Activated naive CD8-positive, alpha-beta T cell treated with anti-CD3 and anti-CD28 coated beads, Interleukin-2, amount 50 U/mL, for 24 hours (primary cell): ENCODE data around the gene CBY3.
"Not testable (repeated sequence)": the region's sequence is repeated elsewhere in the genome, so short reads cannot be mapped to it uniquely, and the experiment has no call there.

Experiments used
- ATAC-seq: fragments of 150-1000 bp; cut with Tn5 transposase; one replicate; pipeline ENCODE4 v1.10.0; 2021
- DNase-seq: peaks from one replicate; pipeline ENCODE4 v3.0.0; 2021
- H3K27ac Mint-ChIP-seq: one replicate; pipeline ENCODE4 v1.8.0; 2021; ENCODE audit warnings: mild to moderate bottlenecking, mixed read lengths
- H3K27me3 Mint-ChIP-seq: one replicate; pipeline ENCODE4 v1.8.0; 2021; ENCODE audit warnings: mixed read lengths
- H3K36me3 Mint-ChIP-seq: one replicate; pipeline ENCODE4 v1.8.0; 2021; ENCODE audit warnings: low read depth, mixed read lengths
- H3K4me1 Mint-ChIP-seq: one replicate; pipeline ENCODE4 v1.8.0; 2021; ENCODE audit warnings: mixed read lengths
- H3K4me3 Mint-ChIP-seq: one replicate; pipeline ENCODE4 v1.8.0; 2021; ENCODE audit warnings: mild to moderate bottlenecking, moderate library complexity, mixed read lengths
- H3K9me3 Mint-ChIP-seq: one replicate; pipeline ENCODE4 v1.8.0; 2021; ENCODE audit warnings: mixed read lengths

The CBY3 gene

DNA sequence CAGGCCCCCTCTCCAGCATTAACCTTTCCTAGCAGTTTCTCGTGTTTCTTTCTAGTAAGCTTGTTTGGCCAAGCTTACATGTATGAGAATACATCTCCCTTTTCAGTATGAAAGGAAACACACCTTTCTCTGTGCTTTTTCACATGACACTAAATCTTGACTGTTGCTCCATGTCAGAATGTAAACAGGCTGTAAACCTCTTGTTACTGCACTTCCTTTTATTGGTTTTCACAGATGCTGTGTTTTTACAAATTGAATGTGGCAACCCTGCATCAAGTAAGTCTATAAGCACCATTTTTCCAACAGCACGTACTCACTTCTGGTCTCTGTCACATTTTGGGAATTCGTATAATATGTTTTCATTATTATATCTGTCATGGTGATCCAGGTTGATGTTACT is 15.8 kb upstream of the CBY3 start:
- peak overlapping the region; percentile 94 for H3K4me3 Mint-ChIP-seq
- H3K27ac Mint-ChIP-seq: no peak overlapping the region
- DNase-seq (no peak), ATAC-seq (no peak)
- H3K27me3 Mint-ChIP-seq: no peaks in the 10 kb centered on the region
- no peaks in the 10 kb centered on the region for H3K9me3 Mint-ChIP-seq
- peaks cover 27% of the 10 kb centered on the region for H3K4me1 Mint-ChIP-seq
- peaks cover 23% of the 10 kb centered on the region for H3K36me3 Mint-ChIP-seq

DNA sequence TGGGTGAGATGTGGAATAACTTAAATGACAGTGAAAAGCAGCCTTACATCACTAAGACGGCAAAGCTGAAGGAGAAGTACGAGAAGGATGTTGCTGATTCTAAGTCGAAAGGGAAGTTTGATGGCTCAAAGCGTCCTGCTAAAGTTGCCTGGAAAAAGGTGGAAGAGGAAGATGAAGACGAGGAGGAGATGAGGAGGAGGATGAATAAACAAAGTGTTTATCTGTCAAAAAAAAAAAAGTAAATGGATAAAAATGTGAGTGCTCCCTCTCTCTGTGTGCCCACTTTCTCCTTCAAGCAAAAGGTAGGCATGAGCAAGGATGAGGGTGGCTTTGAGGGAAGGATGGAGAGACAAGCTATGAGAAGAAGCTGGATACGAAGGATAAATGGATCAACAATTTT is 13.7 kb upstream of the CBY3 start:
- DNase-seq (no peak), ATAC-seq (no peak)
- no peak overlapping the region for H3K4me3 Mint-ChIP-seq
- no peaks in the 10 kb centered on the region for H3K27me3 Mint-ChIP-seq
- H3K27ac Mint-ChIP-seq: no peak overlapping the region
- peaks cover 4% of the 10 kb centered on the region for H3K36me3 Mint-ChIP-seq
- H3K4me1 Mint-ChIP-seq: peaks cover 11% of the 10 kb centered on the region
- H3K9me3 Mint-ChIP-seq: no peaks in the 10 kb centered on the region

DNA sequence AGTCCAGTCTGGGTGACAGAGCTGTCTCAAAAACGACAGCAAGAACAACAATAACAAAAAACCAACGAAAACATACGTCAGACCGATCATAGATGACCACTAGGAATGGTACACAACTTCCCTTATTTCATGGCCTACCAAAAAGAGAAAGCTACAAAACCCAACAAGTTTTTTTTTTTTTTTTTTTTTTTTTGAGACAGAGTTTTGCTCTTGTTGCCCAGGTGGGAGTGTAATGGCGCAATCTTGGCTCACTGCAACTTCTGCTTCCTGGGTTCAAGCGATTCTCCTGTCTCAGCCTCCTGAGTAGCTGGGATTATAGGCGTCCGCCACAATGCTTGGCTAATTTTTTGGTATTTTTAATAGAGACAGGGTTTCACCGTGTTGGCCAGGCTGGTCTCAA is 8.4 kb upstream of the CBY3 start:
- not testable (repeated sequence) for H3K9me3 Mint-ChIP-seq, H3K4me3 Mint-ChIP-seq, H3K27ac Mint-ChIP-seq, ATAC-seq, H3K4me1 Mint-ChIP-seq, H3K36me3 Mint-ChIP-seq, DNase-seq, H3K27me3 Mint-ChIP-seq

DNA sequence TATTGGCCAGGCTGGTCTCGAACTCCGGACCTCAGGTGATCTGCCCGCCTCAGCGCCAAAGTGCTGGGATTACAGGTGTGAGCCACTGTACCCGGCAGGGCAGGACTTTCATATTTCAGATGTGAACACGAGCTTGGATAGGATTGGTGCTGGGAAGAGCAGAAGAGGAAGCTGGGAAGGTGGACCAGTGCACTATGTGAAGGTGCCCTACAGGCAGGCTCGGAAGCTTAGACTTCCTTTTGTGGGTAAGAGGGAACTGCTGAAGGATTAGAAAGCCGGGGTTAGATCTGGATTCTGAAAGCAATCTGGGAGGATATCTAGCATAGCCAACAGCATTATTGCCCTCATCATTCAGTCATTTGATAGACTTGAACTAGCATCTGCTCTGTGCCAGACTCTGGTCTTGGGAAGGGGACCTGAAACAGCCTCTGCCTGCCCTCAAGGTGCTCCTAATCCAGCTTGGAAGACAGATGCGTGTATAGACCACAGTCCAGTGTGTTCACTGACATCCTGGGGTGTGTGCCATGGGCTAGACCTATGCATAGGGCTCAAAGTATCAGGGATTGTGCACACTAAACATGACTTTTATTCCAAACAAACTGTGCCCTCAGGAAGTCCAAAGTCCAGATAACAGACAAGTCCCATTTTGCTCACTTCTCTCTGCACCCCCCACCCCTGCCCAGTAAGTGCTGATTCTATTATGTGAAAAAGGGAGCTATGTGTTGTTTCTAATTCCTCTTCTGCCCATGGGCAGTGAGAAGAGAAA is 637 bp downstream of the CBY3 start:
- H3K4me3 Mint-ChIP-seq: peak overlapping the region; percentile 99
- peak overlapping the region; percentile 54 for H3K27ac Mint-ChIP-seq
- H3K9me3 Mint-ChIP-seq: no peaks in the 10 kb centered on the region
- no peaks in the 10 kb centered on the region for H3K27me3 Mint-ChIP-seq
- peaks cover 32% of the 10 kb centered on the region for H3K4me1 Mint-ChIP-seq
- ATAC-seq (no peak), DNase-seq (no peak)
- peaks cover 18% of the 10 kb centered on the region for H3K36me3 Mint-ChIP-seq

DNA sequence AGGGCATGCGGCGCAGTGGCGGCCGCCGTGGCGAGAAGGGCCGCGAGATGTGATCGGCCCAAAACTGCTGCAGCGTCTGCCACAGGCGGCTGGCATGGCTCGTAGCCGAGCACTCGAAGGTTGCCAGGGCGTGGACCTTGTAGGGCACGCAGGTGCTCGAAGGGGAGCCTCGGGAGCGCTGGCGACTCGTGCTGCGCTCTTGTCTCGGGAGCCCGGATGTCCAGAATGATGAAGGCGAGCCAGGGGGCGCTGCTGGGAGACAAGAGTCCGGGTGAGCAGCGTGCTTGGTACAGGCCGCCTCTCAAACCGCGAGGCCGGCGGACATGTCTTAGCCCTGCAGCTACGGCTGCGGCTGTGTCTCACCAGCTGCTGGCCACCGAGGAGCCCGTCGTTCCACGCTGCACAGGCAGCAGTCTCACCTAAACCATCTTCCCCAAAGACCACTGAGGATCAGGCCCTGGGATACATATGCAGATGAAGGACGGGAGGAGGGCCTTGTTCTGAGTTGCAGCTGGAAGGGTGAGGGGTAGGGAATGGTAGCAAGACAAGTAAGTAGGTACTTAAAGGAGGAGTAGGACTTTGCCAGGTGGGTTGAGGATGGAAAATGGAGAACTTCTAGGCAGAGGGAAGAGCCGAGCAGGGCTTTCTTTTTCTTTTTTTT is 1.7 kb downstream of the CBY3 start:
- Mint-ChIP-seq H3K36me3 (peaks cover 18% of the 10 kb centered on the region), H3K27ac (peak overlapping the region; percentile 99), H3K27me3 (no peaks in the 10 kb centered on the region), H3K4me3 (peak overlapping the region; percentile 99), H3K4me1 (peaks cover 32% of the 10 kb centered on the region), H3K9me3 (no peaks in the 10 kb centered on the region)
- DNase-seq (peak; percentile 80), ATAC-seq (peak; percentile 52)

DNA sequence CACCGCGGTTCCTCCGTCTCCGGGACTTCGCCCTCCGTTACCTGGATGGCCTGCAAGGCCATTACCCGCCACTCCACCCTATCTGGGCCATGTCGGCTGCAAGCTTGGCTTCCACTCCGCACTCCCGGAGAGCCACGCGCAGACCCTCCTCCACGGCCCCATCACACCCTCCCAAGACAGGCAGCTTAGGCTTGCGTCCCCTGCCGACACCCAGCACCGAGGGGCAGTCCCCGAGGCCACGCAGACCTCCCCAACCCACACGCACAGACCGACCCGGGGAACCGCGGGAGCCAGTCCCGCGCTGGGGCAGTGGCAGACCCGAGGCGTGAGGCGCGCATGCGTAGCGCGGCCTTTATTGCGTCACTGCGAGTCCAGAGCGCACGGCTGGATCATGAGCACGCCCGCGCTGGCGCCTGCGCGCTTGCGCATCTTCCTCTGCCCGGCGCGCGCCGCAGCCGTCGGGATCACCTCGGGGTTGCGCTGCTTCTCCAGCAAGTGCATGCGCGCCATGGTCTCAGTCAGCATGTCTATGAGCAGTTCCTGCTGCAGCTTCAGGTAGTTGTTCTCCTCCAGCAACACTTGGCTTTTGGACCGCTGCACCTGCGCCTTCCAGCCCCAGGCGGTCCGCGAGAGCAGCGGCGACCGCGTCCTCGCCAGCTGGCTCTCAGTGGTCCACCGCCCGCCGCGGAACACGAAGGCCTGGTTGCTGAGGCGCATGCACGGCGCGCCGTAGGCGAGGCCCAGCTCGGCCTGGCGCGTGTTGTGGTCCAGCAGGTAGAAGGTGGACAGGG is 2.4 kb downstream of the CBY3 start:
- Mint-ChIP-seq H3K9me3 (no peaks in the 10 kb centered on the region), H3K27ac (peak overlapping the region; percentile 99), H3K27me3 (no peaks in the 10 kb centered on the region), H3K36me3 (peaks cover 18% of the 10 kb centered on the region), H3K4me3 (peak overlapping the region; percentile 99), H3K4me1 (peaks cover 32% of the 10 kb centered on the region)
- ATAC-seq (peak; percentile 92), DNase-seq (peak; percentile 96)

DNA sequence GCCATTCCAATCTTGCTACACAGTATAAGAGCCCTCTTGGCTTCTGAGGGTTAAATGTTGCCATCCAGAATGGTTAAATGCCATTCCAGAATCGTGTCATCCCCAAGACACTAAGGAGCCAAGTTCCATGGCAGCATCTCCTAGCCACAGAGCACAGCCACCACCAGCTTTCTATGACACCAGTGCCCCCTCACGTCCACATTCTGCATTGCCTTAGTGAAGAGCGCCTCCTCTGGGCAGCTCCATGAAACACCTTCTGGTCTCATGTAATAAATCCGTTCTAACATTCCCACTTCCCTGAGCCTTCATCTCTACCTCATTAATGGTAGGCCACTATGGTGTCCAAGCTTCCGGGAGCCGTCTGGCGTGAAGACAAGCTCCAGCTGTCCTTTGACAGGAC is 12.4 kb downstream of the CBY3 start:
- no peaks in the 10 kb centered on the region for H3K27me3 Mint-ChIP-seq
- ATAC-seq (peak; percentile 57), DNase-seq (peak; percentile 37)
- H3K9me3 Mint-ChIP-seq: no peaks in the 10 kb centered on the region
- peaks cover 2% of the 10 kb centered on the region for H3K36me3 Mint-ChIP-seq
- H3K4me1 Mint-ChIP-seq: no peaks in the 10 kb centered on the region
- no peak overlapping the region for H3K27ac Mint-ChIP-seq
- H3K4me3 Mint-ChIP-seq: no peak overlapping the region

DNA sequence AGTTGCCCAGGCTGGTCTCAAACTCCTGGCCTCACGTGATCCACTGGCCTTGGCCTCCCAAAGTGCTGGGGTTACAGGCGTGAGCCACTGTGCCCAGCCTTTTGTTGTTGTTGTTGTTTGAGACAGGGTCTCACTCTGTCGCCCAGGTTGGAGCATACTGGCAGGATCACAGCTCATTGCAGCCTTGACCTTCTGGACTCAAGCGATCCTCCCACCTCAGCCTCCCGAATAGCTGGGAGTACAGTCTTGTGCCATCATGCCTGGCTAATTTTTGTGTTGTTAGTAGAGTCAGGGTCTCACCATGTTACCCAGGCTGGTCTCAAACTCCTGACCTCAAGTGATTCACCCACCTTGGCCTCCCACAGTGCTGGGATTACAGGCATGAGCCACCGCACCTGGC is 19.2 kb downstream of the CBY3 start:
- H3K4me3 Mint-ChIP-seq: not testable (repeated sequence)

DNA sequence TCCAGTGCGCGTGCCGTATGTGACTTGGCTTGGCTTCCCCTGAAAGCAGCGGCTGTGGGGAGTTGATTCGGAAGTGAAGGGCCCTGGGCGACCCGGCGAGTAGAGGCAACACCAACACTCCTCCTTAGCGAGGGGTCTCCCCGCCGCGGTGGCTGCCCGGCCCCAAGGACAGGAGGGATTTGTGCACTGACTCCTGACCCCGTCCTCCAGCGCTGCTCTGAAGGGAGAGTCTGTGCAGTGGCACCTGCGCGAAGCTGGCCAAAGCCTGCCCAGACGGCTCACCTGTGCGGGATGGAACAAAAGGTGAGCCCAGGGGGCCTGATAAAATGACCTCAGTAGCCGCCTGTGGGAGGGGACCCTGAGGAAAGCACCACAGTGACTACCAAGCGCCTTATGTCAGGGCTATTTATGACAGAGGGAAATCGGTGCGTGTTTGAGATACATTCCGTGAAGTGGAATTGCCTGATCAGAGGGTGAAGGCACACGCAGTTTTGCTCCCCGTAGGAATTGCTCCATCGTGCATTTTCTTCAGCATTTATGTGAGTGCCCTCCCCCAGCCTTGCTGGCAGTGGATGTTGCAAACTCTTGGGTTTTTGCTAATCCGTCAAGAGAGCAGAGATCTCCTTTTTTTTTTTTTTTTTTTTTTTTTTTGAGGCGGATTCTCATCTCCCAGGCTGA is 22.5 kb downstream of the CBY3 start:
- H3K4me1 Mint-ChIP-seq, ATAC-seq, H3K36me3 Mint-ChIP-seq, H3K9me3 Mint-ChIP-seq, DNase-seq, H3K27ac Mint-ChIP-seq, H3K27me3 Mint-ChIP-seq: not testable (repeated sequence)
- H3K4me3 Mint-ChIP-seq: peak overlapping the region; percentile 74

More for the DNA sequence above, 19.2 kb downstream of the CBY3 start:
- not testable (repeated sequence) for ATAC-seq, H3K27ac Mint-ChIP-seq, DNase-seq, H3K4me1 Mint-ChIP-seq, H3K36me3 Mint-ChIP-seq, H3K9me3 Mint-ChIP-seq, H3K27me3 Mint-ChIP-seq

DNA sequence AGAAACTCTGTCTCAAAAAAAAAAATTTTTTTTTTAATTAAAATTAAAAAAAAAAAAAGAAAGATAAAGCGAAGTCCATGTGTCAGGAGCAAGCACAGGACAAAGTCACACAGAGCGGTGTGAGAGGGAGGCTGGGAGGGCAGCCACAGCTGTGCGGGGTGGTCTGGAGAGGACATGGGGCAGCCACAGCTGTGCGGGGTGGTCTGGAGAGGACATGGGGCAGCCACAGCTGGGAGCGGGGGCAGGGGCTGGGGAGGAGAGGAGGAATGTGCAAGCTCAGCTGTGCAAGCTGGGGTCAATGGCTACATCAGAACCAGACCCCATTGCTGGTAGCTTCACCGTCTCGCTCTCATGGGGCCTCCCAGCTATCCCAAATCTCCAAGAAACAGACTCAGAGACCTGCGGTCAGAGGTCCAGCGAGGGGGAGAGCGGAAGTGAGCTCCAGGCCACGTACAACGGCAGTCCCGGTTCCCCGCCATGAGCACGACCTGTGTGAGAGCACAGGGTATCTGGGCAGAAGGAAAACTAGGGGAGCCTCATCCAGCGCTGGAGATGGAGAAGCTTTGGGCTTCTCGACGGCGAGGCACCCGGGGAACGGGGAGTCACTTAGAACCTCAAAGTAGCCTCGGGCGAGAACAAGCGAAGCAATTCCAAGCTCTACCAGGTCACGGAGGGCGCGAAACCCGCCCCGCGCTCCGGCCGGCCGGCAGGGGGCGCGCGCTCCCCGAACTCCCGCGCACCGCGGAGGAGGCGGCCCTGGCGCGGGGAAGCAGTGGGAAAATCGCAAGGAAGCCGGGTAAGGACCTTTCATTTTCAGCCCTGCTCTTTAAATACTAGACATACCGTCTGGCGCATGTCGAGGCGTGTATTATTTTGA is 23.3 kb downstream of the CBY3 start:
- not testable (repeated sequence) for DNase-seq, H3K27ac Mint-ChIP-seq
- peak; percentile 97 for ATAC-seq

DNA sequence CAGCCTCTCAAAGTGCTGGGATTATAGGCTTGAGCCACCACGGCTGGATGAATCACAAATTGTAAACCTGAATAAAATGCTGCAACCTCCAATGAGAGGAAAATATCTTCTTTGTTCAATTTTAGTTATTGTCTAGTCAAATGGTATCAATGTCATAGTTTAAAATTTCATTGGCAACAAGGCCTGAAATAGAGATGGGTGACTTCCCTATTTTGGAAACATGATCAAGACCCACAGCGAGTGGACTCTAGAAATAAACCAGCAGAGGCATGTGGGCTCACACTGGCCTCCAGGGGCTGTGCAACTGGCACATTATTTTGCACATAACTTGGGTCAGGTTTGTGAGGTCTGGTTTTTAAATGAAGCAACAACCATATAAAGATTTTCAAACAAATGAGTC is 27.7 kb downstream of the CBY3 start:
- not testable (repeated sequence) for H3K9me3 Mint-ChIP-seq, DNase-seq, ATAC-seq

More for the DNA sequence above, 23.3 kb downstream of the CBY3 start:
- H3K4me3 Mint-ChIP-seq, H3K4me1 Mint-ChIP-seq, H3K36me3 Mint-ChIP-seq, H3K27me3 Mint-ChIP-seq, H3K9me3 Mint-ChIP-seq: not testable (repeated sequence)

DNA sequence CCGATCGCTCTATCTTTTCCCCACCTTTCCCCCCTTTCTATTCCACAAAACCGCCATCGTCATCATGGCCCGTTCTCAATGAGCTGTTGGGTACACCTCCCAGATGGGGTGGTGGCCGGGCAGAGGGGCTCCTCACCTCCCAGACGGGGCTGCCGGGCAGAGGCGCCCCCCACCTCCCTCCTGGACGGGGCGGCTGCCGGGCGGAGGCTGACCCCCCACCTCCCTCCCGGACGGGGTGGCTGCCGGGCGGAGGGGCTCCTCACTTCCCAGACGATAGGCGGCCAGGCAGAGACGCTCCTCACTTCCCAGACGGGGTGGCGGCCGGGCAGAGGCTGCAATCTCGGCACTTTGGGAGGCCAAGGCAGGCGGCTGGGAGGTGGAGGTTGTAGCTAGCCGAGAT is 30.6 kb downstream of the CBY3 start:
- not testable (repeated sequence) for H3K36me3 Mint-ChIP-seq, H3K9me3 Mint-ChIP-seq, H3K4me3 Mint-ChIP-seq, ATAC-seq, H3K4me1 Mint-ChIP-seq, H3K27me3 Mint-ChIP-seq, H3K27ac Mint-ChIP-seq, DNase-seq

More for the DNA sequence above, 27.7 kb downstream of the CBY3 start:
- H3K4me1 Mint-ChIP-seq, H3K36me3 Mint-ChIP-seq, H3K4me3 Mint-ChIP-seq, H3K27ac Mint-ChIP-seq, H3K27me3 Mint-ChIP-seq: not testable (repeated sequence)

DNA sequence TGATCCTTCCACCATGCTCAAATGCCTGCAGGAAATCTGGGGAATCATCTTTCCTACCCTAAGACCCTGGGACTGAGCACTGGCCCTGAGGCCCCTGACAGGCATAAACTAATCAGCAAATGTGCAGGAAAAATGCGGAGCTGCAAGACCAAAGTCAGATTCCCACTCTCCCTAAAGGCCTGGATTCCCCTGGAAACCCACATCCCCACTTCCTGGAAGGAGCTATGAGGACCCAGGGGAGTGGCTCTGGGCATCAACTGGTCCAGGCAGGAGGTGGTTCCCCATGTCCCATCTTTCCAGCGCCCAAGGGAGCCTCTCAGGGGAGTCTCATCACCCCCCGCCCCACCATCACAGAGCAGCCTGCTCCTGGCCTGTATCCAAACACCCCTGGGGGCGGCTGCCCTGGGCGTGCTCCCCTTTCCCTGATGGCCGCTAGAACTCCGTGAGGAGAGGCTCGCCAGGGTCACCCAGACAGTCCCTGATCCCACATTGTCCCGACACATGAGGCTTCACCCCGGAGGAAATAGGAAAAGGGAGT is 31.6 kb downstream of the CBY3 start:
- not testable (repeated sequence) for H3K27ac Mint-ChIP-seq, H3K36me3 Mint-ChIP-seq, H3K9me3 Mint-ChIP-seq, DNase-seq, H3K4me3 Mint-ChIP-seq, H3K4me1 Mint-ChIP-seq, ATAC-seq, H3K27me3 Mint-ChIP-seq
